Transverse colon (tissue), 4 donors: Measurements from ENCODE around the gene TNFRSF8.

Experiments used
- CTCF ChIP-seq, 5 experiments: fragments of 200-600 bp in 3 of 5; fragments of 450-650 bp in 2 of 5; sonication (generic) in 3 of 5; IDR thresholded peaks; 1 replicate in 2 of 5; 2 replicates in 3 of 5; pipeline ENCODE4 v1.5.1; 2016 to 2017; ENCODE audit warnings: antibody characterized with exemption in 5 of 5, inconsistent platforms in 3 of 5, mild to moderate bottlenecking in 2 of 5, moderate library complexity in 1 of 5
- EP300 ChIP-seq: sonication (generic); formaldehyde crosslinking; IDR thresholded peaks from one replicate; pipeline ENCODE4 v1.6.1; 2017; ENCODE audit warnings: antibody characterized with exemption, low read depth
- POLR2A ChIP-seq: fragments of 450-650 bp; IDR thresholded peaks from one replicate; pipeline ENCODE4 v1.6.1; 2016; ENCODE audit warnings: antibody characterized with exemption, mild to moderate bottlenecking, moderate library complexity
- POLR2AphosphoS5 ChIP-seq, 3 donors: sonication (generic); formaldehyde crosslinking; IDR thresholded peaks; one replicate each; pipeline ENCODE4 v1.6.1; 2016; ENCODE audit warnings: antibody characterized with exemption in 3 of 3

- TF ChIP-seq CTCF (IDR thresholded peaks at IDR 0.05) (no peak), POLR2AphosphoS5 (IDR thresholded peaks at IDR 0.05) (no peak), POLR2A (no peak), EP300 (no peak)
Observed at GRCh38 chr1:12111741-12112140, 48.6 kb downstream of the TNFRSF8 start.
